Measurements from ENCODE around the gene YBEY.

The YBEY gene

DNA sequence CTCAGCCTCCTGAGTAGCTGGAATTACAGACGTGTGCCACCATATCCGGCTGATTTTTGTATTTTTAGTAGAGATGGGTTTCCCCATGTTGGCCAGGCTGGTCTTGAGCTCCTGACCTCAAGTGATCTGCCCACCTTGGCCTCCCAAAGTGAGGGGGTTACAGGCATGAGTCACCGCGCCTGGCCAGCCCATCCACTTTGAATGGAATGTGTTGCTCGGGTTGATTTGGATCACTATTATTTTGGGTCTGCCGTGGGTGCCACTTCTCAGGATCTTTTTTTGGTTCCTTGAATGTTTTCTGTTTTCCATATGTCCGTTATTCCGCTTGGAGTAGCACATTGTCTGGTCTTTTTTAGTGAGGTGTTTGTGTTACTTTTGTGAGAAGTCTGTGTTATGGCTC is 54.9 kb downstream of the YBEY start:
- TF ChIP-seq ZNF565 (CRISPR knock-in tag; conservative IDR thresholded peaks at IDR 0.05; ENCODE audit: low read depth) (no peak), TOX (CRISPR knock-in tag; IDR thresholded peaks at IDR 0.05; ENCODE audit: borderline replicate concordance) (no peak), ZFP3 (CRISPR knock-in tag; IDR thresholded peaks at IDR 0.05) (no peak), ARNTL (CRISPR knock-in tag; IDR thresholded peaks at IDR 0.05; ENCODE audit: borderline replicate concordance, low read depth) (no peak), OSR1 (CRISPR knock-in tag; IDR thresholded peaks at IDR 0.05) (no peak), ZFP30 (CRISPR knock-in tag; IDR thresholded peaks at IDR 0.05) (no peak), BACH2 (CRISPR knock-in tag; IDR thresholded peaks at IDR 0.05; ENCODE audit: borderline replicate concordance) (no peak), SNAI2 (CRISPR knock-in tag; IDR thresholded peaks at IDR 0.05) (no peak), ISL1 (CRISPR knock-in tag; IDR thresholded peaks at IDR 0.05) (no peak), GLIS3 (CRISPR knock-in tag; IDR thresholded peaks at IDR 0.05) (no peak)
- TF ChIP-seq, protein P1, sequence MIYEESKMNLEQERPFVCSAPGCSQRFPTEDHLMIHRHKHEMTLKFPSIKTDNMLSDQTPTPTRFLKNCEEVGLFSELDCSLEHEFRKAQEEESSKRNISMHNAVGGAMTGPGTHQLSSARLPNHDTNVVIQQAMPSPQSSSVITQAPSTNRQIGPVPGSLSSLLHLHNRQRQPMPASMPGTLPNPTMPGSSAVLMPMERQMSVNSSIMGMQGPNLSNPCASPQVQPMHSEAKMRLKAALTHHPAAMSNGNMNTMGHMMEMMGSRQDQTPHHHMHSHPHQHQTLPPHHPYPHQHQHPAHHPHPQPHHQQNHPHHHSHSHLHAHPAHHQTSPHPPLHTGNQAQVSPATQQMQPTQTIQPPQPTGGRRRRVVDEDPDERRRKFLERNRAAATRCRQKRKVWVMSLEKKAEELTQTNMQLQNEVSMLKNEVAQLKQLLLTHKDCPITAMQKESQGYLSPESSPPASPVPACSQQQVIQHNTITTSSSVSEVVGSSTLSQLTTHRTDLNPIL (CRISPR knock-in tag; IDR thresholded peaks at IDR 0.05; ENCODE audit: low read depth), result no peak
- TF ChIP-seq, protein P2, sequence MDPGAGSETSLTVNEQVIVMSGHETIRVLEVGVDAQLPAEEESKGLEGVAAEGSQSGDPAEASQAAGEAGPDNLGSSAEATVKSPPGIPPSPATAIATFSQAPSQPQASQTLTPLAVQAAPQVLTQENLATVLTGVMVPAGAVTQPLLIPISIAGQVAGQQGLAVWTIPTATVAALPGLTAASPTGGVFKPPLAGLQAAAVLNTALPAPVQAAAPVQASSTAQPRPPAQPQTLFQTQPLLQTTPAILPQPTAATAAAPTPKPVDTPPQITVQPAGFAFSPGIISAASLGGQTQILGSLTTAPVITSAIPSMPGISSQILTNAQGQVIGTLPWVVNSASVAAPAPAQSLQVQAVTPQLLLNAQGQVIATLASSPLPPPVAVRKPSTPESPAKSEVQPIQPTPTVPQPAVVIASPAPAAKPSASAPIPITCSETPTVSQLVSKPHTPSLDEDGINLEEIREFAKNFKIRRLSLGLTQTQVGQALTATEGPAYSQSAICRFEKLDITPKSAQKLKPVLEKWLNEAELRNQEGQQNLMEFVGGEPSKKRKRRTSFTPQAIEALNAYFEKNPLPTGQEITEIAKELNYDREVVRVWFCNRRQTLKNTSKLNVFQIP (CRISPR knock-in tag; IDR thresholded peaks at IDR 0.05; ENCODE audit: borderline replicate concordance, low read depth), result no peak
- TF ChIP-seq, protein P3, sequence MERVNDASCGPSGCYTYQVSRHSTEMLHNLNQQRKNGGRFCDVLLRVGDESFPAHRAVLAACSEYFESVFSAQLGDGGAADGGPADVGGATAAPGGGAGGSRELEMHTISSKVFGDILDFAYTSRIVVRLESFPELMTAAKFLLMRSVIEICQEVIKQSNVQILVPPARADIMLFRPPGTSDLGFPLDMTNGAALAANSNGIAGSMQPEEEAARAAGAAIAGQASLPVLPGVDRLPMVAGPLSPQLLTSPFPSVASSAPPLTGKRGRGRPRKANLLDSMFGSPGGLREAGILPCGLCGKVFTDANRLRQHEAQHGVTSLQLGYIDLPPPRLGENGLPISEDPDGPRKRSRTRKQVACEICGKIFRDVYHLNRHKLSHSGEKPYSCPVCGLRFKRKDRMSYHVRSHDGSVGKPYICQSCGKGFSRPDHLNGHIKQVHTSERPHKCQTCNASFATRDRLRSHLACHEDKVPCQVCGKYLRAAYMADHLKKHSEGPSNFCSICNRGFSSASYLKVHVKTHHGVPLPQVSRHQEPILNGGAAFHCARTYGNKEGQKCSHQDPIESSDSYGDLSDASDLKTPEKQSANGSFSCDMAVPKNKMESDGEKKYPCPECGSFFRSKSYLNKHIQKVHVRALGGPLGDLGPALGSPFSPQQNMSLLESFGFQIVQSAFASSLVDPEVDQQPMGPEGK (CRISPR knock-in tag; IDR thresholded peaks at IDR 0.05; ENCODE audit: borderline replicate concordance), result no peak

DNA sequence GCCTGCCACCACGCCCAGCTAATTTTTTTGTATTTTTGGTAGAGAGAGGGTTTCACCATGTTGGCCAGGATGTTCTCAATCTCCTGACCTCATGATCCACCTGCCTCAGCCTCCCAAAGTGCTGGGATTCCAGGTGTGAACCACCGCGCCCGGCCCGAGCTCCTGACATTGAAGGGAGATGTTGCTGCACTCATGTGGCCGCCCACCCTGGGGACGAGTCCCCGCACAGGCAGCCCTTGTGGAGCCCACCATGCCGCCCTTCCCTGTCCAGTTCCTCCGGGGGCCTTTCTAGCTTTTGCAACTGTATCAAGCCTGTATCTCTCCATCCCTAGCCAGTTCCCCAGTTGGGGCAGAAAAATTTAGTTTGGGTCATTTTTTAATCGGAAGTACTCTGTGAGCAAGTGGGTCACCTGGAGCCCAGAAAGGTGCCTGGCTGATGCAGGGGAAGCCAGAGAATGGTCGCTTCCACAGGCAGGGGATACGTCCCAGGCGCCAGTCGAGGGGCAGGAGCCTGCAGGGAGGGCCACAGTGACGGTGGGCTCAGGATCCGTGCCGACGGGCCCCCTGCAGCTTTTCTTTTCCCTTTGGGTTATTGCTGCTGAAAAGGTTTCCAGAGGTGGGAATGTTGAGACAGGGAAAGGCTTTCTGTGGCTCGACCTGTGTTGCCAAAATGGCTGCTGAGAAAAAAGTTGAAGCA is 58.2 kb downstream of the YBEY start:
- no peak for ATAC-seq
- TF ChIP-seq ZNF70 (CRISPR knock-in tag; IDR thresholded peaks at IDR 0.05) (no peak), TCF4 (CRISPR knock-in tag; IDR thresholded peaks at IDR 0.05; ENCODE audit: borderline replicate concordance) (no peak), OSR1 (CRISPR knock-in tag; IDR thresholded peaks at IDR 0.05) (no peak)
- TF ChIP-seq, protein P4, sequence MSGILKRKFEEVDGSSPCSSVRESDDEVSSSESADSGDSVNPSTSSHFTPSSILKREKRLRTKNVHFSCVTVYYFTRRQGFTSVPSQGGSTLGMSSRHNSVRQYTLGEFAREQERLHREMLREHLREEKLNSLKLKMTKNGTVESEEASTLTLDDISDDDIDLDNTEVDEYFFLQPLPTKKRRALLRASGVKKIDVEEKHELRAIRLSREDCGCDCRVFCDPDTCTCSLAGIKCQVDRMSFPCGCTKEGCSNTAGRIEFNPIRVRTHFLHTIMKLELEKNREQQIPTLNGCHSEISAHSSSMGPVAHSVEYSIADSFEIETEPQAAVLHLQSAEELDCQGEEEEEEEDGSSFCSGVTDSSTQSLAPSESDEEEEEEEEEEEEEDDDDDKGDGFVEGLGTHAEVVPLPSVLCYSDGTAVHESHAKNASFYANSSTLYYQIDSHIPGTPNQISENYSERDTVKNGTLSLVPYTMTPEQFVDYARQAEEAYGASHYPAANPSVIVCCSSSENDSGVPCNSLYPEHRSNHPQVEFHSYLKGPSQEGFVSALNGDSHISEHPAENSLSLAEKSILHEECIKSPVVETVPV (CRISPR knock-in tag; IDR thresholded peaks at IDR 0.05), result no peak

More for the DNA sequence above, 54.9 kb downstream of the YBEY start:
- no peak for ATAC-seq

DNA sequence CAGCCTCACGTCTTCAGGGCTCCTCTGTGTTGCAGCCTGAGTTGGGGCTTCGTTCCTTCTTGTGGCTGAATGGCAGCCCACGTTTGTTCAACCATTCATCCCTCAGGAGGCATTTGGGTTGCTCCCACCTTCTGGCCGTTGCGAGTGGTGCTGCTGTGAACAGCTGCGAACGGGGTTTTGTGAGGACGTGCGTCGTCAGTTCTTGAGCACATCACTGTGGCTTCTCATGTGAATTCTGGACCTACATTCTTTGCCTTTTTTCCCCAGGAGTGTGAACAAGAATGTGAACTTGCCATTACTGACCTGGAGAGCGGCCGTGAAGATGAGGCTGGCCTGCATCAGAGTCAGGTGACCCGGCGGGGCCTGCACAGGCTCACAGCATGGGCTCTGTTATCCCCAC is 59.7 kb downstream of the YBEY start:
- TF ChIP-seq, protein P1 (CRISPR knock-in tag; IDR thresholded peaks at IDR 0.05; ENCODE audit: low read depth), result no peak
- TF ChIP-seq TOX (CRISPR knock-in tag; IDR thresholded peaks at IDR 0.05; ENCODE audit: borderline replicate concordance) (no peak), GLIS3 (CRISPR knock-in tag; IDR thresholded peaks at IDR 0.05) (no peak), ZFP3 (CRISPR knock-in tag; IDR thresholded peaks at IDR 0.05) (no peak), BACH2 (CRISPR knock-in tag; IDR thresholded peaks at IDR 0.05; ENCODE audit: borderline replicate concordance) (no peak), SNAI2 (CRISPR knock-in tag; IDR thresholded peaks at IDR 0.05) (no peak), ZNF565 (CRISPR knock-in tag; conservative IDR thresholded peaks at IDR 0.05; ENCODE audit: low read depth) (no peak), ZFP30 (CRISPR knock-in tag; IDR thresholded peaks at IDR 0.05) (no peak), ESRRG (CRISPR knock-in tag; IDR thresholded peaks at IDR 0.05) (no peak), ZC3H10 (CRISPR knock-in tag; IDR thresholded peaks at IDR 0.05) (no peak)
- TF ChIP-seq, protein P3 (CRISPR knock-in tag; IDR thresholded peaks at IDR 0.05; ENCODE audit: borderline replicate concordance), result no peak
- TF ChIP-seq, protein P2 (CRISPR knock-in tag; IDR thresholded peaks at IDR 0.05; ENCODE audit: borderline replicate concordance, low read depth), result no peak
- TF ChIP-seq, protein P5, sequence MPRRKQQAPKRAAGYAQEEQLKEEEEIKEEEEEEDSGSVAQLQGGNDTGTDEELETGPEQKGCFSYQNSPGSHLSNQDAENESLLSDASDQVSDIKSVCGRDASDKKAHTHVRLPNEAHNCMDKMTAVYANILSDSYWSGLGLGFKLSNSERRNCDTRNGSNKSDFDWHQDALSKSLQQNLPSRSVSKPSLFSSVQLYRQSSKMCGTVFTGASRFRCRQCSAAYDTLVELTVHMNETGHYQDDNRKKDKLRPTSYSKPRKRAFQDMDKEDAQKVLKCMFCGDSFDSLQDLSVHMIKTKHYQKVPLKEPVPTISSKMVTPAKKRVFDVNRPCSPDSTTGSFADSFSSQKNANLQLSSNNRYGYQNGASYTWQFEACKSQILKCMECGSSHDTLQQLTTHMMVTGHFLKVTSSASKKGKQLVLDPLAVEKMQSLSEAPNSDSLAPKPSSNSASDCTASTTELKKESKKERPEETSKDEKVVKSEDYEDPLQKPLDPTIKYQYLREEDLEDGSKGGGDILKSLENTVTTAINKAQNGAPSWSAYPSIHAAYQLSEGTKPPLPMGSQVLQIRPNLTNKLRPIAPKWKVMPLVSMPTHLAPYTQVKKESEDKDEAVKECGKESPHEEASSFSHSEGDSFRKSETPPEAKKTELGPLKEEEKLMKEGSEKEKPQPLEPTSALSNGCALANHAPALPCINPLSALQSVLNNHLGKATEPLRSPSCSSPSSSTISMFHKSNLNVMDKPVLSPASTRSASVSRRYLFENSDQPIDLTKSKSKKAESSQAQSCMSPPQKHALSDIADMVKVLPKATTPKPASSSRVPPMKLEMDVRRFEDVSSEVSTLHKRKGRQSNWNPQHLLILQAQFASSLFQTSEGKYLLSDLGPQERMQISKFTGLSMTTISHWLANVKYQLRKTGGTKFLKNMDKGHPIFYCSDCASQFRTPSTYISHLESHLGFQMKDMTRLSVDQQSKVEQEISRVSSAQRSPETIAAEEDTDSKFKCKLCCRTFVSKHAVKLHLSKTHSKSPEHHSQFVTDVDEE (CRISPR knock-in tag; IDR thresholded peaks at IDR 0.05), result no peak
- ATAC-seq, result no peak

Data from SK-N-SH treated with all-trans-retinoic acid at 6 μM for 48 hours (cell line).